ENCODE data around the gene KCNJ9. TPM values are rescaled to one million over a fixed set of nuclear protein-coding genes. Genes with fewer than 3 reads are reported as not detected.
"Not testable (repeated sequence)": the region's sequence is repeated elsewhere in the genome, so short reads cannot be mapped to it uniquely, and the experiment has no call there.

KCNJ9 gene
- total RNA-seq, 1 experiment from 2014 or later, result 0.09 TPM

DNA sequence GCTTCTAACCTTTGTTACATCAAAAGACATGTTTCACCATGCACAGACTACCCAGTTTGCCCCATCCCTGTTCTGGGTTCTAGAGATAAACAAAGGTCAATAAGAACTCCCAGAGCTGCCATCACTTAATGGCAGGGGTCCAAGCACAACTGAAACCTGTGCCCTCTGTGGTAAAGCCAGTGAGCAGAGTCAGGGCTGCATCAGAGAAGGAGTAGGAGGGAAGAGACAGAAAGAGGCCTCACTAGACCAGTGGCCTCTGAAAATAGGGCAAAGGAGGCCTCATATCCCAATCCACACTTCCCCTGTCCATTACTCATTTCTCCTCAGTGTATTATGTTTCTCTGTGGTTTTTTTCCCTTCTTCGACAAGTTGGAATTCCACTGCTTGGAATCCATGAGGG lies 44.4 kb downstream of the KCNJ9 start (continued):
- TF ChIP-seq FOXP4 (CRISPR knock-in tag; IDR thresholded peaks at IDR 0.05) (no peak), ESRRA (CRISPR knock-in tag; IDR thresholded peaks at IDR 0.05; ENCODE audit: borderline replicate concordance) (no peak), RORB (CRISPR knock-in tag; IDR thresholded peaks at IDR 0.05) (no peak), SP1 (CRISPR knock-in tag; conservative IDR thresholded peaks at IDR 0.05) (no peak)
- TF ChIP-seq, protein P1, sequence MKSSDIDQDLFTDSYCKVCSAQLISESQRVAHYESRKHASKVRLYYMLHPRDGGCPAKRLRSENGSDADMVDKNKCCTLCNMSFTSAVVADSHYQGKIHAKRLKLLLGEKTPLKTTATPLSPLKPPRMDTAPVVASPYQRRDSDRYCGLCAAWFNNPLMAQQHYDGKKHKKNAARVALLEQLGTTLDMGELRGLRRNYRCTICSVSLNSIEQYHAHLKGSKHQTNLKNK (CRISPR knock-in tag; IDR thresholded peaks at IDR 0.05), result no peak

DNA sequence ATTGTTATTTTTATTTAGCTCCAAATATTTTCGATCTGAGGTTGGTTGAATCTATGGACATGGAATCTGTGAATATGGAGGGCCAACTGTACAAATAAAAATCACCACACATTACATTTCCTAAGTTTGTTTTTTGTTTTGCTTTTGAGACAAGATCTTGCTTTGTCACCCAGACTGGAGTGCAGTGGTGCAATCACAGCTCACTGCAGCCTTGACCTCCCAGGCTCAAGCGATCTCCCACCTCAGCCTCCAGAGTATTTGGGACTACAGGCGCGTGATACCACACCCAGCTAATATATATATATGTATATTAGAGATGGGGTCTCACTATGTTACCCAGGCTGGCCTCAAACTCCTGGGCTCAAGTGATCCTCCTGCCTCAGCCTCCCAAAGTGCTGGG lies 45.0 kb downstream of the KCNJ9 start:
- H3K27me3 Mint-ChIP-seq (ENCODE audit: low read depth); ATAC-seq; H3K9me3 Mint-ChIP-seq; H3K27ac Mint-ChIP-seq; POLR2A ChIA-PET; H3K4me3 Mint-ChIP-seq; DNase-seq (ENCODE audit: low spot score): not testable (repeated sequence)
- CTCF ChIA-PET, result interaction anchor here (1.0 to 1.5 kb wide), 2 partner anchors 25 to 36 kb away, joined by 3 read pairs; no protein-coding TSS in a partner anchor
- Mint-ChIP-seq H3K36me3 (peaks cover 50% of the 10 kb centered on the region), H3K4me1 (peaks cover 12% of the 10 kb centered on the region)

GRCh38 chr1:160127381-160127780 lies 46.0 kb downstream of the KCNJ9 start:
- no peaks in the 10 kb centered on the region for H3K9me3 Mint-ChIP-seq
- H3K36me3 Mint-ChIP-seq, result peaks cover 50% of the 10 kb centered on the region

DNA sequence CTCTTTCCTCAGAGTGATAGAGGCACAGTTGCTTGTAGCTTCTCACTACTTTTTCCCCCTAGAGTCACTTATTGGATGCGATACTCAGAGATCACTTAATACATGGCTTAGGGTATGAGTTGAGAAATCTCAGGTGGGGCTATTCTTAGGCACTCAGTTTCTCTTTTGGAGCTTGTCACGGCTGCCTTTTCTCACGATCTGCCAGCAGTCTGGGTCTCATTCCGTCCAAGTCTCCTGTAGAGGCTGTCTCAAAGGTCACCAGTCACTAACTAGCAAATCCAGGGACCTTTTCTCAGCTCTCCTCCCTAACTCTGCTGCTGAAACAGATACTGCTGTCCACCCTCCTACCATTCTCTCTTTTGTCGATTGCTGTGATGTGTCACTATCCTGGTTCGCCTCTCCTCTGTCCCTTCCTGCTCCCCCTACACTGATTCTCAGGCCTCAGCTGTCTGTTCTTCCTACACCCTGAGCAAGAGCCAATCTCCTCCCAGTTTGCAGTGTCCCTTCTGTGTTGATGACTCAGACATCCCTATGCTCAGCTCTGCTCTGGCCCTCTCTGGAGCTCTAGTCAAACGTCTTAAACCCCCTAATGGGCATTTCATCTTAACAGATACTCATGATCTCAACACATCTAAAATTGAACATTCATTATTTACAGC lies 46.7 kb downstream of the KCNJ9 start:
- no peak overlapping the region for H3K4me3 Mint-ChIP-seq
- H3K36me3 Mint-ChIP-seq, result peaks cover 50% of the 10 kb centered on the region
- ChIA-PET CTCF (interaction anchor here (0.7 to 2.2 kb wide), 5 partner anchors 10 to 124 kb away, joined by 3 to 7 read pairs (median 3); no protein-coding TSS in a partner anchor), POLR2A (no interaction called here)
- no peak overlapping the region for H3K27ac Mint-ChIP-seq
- DNase-seq (ENCODE audit: low spot score) (no peak), ATAC-seq (no peak)
- H3K27me3 Mint-ChIP-seq (ENCODE audit: low read depth), result no peaks in the 10 kb centered on the region
- peaks cover 12% of the 10 kb centered on the region for H3K4me1 Mint-ChIP-seq
- H3K9me3 Mint-ChIP-seq, result no peaks in the 10 kb centered on the region
- TF ChIP-seq ZNF396 (CRISPR knock-in tag; IDR thresholded peaks at IDR 0.05; ENCODE audit: borderline replicate concordance) (no peak), SMAD4 (CRISPR knock-in tag; IDR thresholded peaks at IDR 0.05) (no peak), ELF4 (CRISPR knock-in tag; IDR thresholded peaks at IDR 0.05; ENCODE audit: low read depth) (no peak), ZNF423 (CRISPR knock-in tag; IDR thresholded peaks at IDR 0.05) (no peak), PRDM15 (CRISPR knock-in tag; IDR thresholded peaks at IDR 0.05) (no peak)
- TF ChIP-seq, protein P2, sequence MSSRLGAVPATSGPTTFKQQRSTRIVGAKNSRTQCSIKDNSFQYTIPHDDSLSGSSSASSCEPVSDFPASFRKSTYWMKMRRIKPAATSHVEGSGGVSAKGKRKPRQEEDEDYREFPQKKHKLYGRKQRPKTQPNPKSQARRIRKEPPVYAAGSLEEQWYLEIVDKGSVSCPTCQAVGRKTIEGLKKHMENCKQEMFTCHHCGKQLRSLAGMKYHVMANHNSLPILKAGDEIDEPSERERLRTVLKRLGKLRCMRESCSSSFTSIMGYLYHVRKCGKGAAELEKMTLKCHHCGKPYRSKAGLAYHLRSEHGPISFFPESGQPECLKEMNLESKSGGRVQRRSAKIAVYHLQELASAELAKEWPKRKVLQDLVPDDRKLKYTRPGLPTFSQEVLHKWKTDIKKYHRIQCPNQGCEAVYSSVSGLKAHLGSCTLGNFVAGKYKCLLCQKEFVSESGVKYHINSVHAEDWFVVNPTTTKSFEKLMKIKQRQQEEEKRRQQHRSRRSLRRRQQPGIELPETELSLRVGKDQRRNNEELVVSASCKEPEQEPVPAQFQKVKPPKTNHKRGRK (CRISPR knock-in tag; IDR thresholded peaks at IDR 0.05; ENCODE audit: borderline replicate concordance), result no peak
- TF ChIP-seq, protein P1 (CRISPR knock-in tag; IDR thresholded peaks at IDR 0.05), result no peak

More at GRCh38 chr1:160127381-160127780, 46.0 kb downstream of the KCNJ9 start:
- no peak for TF ChIP-seq NR3C1 (CRISPR knock-in tag; conservative IDR thresholded peaks at IDR 0.05; ENCODE audit: low read depth)
- TF ChIP-seq JAZF1 (CRISPR knock-in tag; IDR thresholded peaks at IDR 0.05), result no peak
- TF ChIP-seq ZNF423 (CRISPR knock-in tag; IDR thresholded peaks at IDR 0.05), result no peak
- TF ChIP-seq ZNF232 (CRISPR knock-in tag; IDR thresholded peaks at IDR 0.05), result no peak
- TF ChIP-seq FOXP4 (CRISPR knock-in tag; IDR thresholded peaks at IDR 0.05), result no peak
- CTCF ChIA-PET, result interaction anchor here (0.7 to 2.2 kb wide), 6 partner anchors 9 to 125 kb away, joined by 3 to 7 read pairs (median 3); no protein-coding TSS in a partner anchor
- Mint-ChIP-seq H3K4me3 (no peak overlapping the region), H3K27me3 (ENCODE audit: low read depth) (no peaks in the 10 kb centered on the region), H3K4me1 (peaks cover 12% of the 10 kb centered on the region), H3K27ac (no peak overlapping the region; the same call in 1 of the 2 replicates)
- POLR2A ChIA-PET, result no interaction called here
- ATAC-seq, result no peak
- no peak for DNase-seq (ENCODE audit: low spot score)
